GM12873 (cell line): Measurements from ENCODE around the gene AHCY.

Source experiments
- TF ChIP-seq, protein P1 (sequence below): IDR thresholded peaks from 2 replicates; pipeline ENCODE4 v1.5.1; 2012; ENCODE audit warnings: low read depth, mild to moderate bottlenecking, moderate library complexity, low read length, control low read depth; ENCODE audit not compliant: insufficient read depth; ENCODE audit errors: missing control alignments

The AHCY gene

DNA sequence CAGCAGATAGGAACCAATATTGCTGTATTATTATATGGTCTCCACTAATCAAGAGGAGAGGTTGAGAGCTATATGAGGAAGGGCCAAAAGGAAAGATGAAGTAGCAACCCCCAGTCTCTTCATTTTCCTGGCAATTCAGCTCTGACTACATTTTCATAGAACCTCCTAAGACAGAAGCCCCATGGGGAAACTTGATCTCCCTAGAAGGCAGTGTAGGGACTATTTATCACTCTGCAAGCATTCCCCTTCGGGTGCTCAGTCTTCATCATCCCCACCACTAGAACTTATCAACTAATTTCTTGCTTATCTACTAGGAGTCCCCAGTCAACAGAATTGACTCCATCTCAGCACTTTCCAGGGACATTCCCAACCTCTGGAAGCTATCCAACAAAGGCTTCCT, 34.4 kb upstream of the AHCY start:
- TF ChIP-seq, protein P1, sequence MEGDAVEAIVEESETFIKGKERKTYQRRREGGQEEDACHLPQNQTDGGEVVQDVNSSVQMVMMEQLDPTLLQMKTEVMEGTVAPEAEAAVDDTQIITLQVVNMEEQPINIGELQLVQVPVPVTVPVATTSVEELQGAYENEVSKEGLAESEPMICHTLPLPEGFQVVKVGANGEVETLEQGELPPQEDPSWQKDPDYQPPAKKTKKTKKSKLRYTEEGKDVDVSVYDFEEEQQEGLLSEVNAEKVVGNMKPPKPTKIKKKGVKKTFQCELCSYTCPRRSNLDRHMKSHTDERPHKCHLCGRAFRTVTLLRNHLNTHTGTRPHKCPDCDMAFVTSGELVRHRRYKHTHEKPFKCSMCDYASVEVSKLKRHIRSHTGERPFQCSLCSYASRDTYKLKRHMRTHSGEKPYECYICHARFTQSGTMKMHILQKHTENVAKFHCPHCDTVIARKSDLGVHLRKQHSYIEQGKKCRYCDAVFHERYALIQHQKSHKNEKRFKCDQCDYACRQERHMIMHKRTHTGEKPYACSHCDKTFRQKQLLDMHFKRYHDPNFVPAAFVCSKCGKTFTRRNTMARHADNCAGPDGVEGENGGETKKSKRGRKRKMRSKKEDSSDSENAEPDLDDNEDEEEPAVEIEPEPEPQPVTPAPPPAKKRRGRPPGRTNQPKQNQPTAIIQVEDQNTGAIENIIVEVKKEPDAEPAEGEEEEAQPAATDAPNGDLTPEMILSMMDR = no peak

DNA sequence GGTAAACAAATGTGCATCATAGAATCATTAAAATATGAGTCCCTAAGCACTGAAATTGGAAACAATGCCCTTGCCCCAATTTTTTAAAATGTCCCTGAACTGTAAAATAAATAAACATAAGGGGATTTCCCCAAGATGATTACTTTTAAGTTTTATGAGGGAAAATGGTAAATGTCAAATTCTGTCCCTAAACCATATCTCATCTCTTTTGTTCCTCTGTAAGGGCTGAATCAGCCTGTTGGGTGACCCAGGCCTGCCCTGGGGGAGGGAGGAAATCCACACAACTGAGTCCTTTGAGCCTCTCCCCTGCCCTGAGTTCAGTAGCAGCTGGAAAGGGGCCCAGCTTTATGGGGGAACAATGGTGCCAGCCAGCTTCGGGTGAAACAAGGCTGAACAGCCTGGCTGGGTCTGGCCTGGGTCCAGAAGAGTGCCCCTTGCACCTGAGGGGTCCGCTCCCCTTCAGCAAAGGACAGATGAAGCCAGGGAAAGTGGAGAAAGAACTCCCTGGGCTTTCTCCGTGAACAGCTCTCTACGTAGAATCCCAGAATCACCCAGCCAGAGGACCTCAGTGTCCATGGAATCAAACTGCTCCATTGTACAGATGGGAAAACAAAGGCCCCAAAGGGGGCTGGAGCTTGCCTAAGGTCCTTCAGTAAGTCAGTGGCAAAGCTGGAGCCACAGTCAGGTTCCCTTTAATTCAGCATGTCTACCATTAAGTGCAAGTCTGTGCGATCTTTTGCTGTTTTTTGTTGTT, 31.7 kb upstream of the AHCY start:
- TF ChIP-seq, protein P1 = no peak

DNA sequence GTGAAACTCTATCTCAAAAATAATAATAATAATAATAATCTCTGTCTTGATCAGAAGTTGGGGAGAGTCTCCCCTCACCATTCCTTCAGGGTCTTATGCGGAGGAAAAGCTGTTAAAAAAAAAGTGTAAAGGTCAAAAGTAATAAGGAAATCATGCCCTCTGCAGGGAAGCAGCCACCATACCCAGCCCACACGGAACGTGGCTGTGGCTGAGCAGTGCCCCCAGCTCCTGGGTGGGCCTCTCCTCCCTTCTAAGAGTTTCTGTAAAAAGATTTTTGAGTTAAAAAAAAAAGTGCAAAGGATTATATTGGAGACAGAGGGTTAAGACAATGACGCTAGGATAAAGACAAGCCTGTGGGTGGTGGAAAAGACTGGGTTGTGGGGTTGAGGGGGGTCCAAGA, 30.6 kb upstream of the AHCY start:
- TF ChIP-seq, protein P1 = no peak

DNA sequence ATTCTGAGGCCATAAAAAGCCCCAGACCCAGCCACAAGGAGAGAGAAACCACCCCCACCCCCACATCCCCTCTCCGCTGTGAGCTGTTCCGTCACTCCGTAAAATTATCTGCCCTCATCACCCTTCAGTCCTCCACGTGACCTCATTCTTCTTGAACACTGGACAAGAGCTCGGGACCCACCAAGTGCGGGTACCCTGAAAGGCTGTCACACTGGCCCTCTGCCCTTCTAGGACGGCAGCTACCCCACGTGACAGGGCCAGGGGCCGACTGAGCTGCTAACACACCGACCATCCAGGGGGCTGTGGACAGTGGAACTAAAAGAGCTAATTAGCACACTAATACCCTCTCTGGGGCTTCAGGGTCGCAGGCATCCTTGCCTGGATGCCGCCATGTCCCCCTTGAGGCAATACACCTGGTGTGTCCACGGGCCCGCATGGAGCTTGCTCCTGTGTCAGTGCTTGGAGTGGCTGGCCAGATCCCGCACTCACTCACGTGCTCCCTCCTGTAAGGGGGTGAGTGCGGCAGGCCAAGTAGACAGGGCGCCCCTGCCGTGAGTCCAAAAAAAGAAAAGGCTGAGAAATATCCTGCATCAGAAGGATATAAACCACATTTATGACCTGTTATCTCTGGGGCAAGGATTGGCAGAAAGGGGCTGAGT, 29.2 kb upstream of the AHCY start:
- TF ChIP-seq, protein P1 = no peak

DNA sequence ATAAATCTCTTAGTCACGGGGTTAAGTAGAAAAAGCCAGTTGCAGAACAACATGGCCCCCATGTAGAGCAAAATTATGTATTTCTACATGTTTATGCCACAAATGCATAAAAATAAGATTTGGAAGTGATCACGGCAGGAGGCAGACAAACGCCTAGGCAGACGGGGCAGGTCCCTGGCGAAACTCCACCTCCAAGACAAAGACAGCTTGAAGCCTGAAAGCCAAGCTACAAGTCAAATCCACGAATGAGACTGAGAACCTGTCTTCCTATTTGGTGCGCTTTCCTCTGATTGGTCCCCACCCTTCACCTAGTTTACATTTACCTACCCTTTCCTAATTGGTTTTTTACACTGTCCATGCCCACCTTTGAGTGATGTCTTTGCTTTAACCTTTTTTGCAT, 28.7 kb upstream of the AHCY start:
- TF ChIP-seq, protein P1 = no peak

DNA sequence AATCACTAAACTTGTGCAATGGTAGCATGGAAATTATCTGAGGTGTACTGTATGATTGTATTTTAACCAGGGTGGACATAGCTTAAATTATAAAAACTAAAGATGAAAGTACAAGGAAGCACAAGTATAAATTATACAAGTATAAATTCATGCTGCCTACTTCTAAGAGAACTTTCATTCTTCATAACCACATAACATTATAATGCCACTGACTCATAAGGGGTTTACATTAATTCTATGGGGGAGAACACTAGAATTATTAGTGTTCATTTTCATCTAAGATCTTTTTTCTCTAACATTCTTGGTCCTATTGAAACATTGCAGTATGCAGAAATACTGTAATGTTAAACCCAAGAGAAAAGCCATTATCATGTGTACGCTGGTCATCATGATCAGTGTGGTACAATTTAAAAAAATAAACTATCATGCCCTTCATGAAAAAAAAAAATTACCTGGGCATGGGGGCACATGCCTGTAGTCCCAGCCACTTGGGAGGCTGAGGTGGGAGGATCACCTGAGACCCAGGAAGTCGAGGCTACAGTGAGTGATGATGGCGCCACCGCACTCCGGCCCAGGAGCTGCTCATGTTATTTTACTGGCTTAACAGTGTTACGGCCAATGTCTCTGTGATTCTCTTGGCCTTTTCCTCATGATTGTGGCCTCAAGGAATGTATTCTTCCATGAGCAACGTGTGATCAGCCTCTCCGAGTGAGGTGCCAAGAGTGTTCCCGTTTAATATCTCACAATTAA, 25.9 kb upstream of the AHCY start:
- TF ChIP-seq, protein P1 = no peak

DNA sequence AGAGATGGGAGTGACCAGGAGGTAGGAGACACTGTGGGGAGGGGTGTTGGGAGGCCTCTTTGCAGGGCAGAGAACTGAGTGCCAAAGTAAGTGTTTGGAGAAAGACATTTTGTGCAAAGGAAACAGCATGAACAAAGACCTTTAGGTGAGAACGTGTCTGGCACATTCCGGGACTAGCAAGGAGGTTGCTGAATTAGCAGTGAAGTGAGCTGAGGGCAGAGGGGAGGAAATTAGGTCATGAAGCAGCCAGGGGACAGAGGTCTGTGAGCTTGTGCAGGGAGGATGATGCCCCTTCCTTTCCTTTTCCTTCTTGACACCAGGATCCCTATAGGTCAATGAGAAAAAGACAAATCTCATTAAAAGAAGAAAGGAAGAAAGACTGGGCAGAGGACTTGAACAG, 21.4 kb upstream of the AHCY start:
- TF ChIP-seq, protein P1 = no peak
